ENCODE measurements around the gene PER2. TPM values are rescaled to one million over a fixed set of nuclear protein-coding genes. Genes with fewer than 3 reads are reported as not detected.

PER2 gene
- total and polyA plus RNA-seq, 2 of the 13 experiments (the other 11 are each of a cell fraction or from before 2014, with no cell fraction given) = 5.1 to 9.4 TPM

DNA sequence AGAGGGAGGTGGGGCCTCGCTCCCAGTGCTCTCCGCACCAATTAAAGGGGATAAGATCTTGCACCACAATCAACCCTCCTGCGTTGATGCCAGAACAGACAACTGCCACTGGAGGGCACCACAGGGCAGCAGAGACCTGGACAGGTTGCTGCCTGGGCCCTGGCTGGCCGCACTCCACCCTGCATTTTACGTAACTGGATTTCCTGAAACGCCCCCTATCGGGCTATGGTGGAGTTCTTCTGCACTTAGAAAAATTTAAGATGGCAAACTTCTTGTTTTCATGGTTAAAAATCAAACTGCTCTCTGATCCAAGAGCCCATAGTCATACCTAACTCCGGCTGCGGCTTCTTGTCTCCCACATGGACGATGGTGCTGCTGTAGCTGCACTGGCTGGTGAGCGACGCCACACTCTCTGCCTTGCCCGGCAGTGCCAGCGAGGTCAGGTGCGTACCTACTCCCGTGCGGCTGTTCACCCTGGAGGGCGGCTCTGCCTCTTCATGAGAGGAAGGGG, 31.8 kb downstream of the PER2 start (continued):
- TF ChIP-seq, protein P1, sequence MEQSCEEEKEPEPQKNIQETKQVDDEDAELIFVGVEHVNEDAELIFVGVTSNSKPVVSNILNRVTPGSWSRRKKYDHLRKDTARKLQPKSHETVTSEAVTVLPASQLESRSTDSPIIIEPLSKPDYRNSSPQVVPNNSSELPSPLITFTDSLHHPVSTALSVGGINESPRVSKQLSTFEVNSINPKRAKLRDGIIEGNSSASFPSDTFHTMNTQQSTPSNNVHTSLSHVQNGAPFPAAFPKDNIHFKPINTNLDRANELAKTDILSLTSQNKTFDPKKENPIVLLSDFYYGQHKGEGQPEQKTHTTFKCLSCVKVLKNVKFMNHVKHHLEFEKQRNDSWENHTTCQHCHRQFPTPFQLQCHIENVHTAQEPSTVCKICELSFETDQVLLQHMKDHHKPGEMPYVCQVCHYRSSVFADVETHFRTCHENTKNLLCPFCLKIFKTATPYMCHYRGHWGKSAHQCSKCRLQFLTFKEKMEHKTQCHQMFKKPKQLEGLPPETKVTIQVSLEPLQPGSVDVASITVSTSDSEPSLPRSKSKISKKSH (CRISPR knock-in tag; IDR thresholded peaks at IDR 0.05; ENCODE audit: borderline replicate concordance) = no peak
- TF ChIP-seq ZNF234 (CRISPR knock-in tag; conservative IDR thresholded peaks at IDR 0.05) = no peak
- no peak for TF ChIP-seq ATM (IDR thresholded peaks at IDR 0.05; ENCODE audit: borderline replicate concordance)
- peak; percentile 63; the same call in 1 of the 2 replicates for TF ChIP-seq ZNF691 (CRISPR knock-in tag; IDR thresholded peaks at IDR 0.05; ENCODE audit: borderline replicate concordance, low read depth)
- no peak for TF ChIP-seq ZNF12 (CRISPR knock-in tag; IDR thresholded peaks at IDR 0.05)
- no peak for TF ChIP-seq ZFYVE20 (CRISPR knock-in tag; IDR thresholded peaks at IDR 0.05; ENCODE audit: borderline replicate concordance, low read depth)
- TF ChIP-seq HNRNPK (IDR thresholded peaks at IDR 0.05; ENCODE audit: low read depth, low read length, poor library complexity, severe bottlenecking) = no peak
- TF ChIP-seq PRDM10 (CRISPR knock-in tag; IDR thresholded peaks at IDR 0.05; ENCODE audit: low read depth) = no peak
- TF ChIP-seq MED8 (CRISPR knock-in tag; IDR thresholded peaks at IDR 0.05; ENCODE audit: insufficient replicate concordance) = no peak
- no peak for TF ChIP-seq GPBP1L1 (CRISPR knock-in tag; IDR thresholded peaks at IDR 0.05)
- TF ChIP-seq HNRNPL (IDR thresholded peaks at IDR 0.05; ENCODE audit: low read depth, low read length) = no peak
- TF ChIP-seq NFE2L1 (CRISPR knock-in tag; IDR thresholded peaks at IDR 0.05; ENCODE audit: borderline replicate concordance) = no peak
- no peak for TF ChIP-seq RFX5 (IDR thresholded peaks at IDR 0.05; ENCODE audit: low read depth, low read length)
- peak; percentile 79; the same call in 1 of the 2 replicates for TF ChIP-seq MXD4 (CRISPR knock-in tag; IDR thresholded peaks at IDR 0.05)
- peak; percentile 72 for TF ChIP-seq TBX2 (CRISPR knock-in tag; IDR thresholded peaks at IDR 0.05; ENCODE audit: borderline replicate concordance)
- TF ChIP-seq ETV5 (CRISPR knock-in tag; IDR thresholded peaks at IDR 0.05; ENCODE audit: borderline replicate concordance) = peak; percentile 35; the same call in 1 of the 2 replicates
- peak; percentile 87 for TF ChIP-seq ZNF792 (CRISPR knock-in tag; IDR thresholded peaks at IDR 0.05)
- no peak for TF ChIP-seq ZNF512 (CRISPR knock-in tag; IDR thresholded peaks at IDR 0.05)
- TF ChIP-seq PLRG1 (conservative IDR thresholded peaks at IDR 0.05) = no peak
- TF ChIP-seq ZNF329 (CRISPR knock-in tag; IDR thresholded peaks at IDR 0.05; ENCODE audit: low read depth) = no peak
- no peak for TF ChIP-seq KLF15 (CRISPR knock-in tag; IDR thresholded peaks at IDR 0.05; ENCODE audit: borderline replicate concordance)
